Thoracic aorta endothelial cell (primary cell): ENCODE data around the gene FTCDNL1. TPM values are rescaled to one million over a fixed set of nuclear protein-coding genes. Genes with fewer than 3 reads are reported as not detected.

Experiments
- small RNA-seq: library from RNA; depleted of rRNA; stranded (forward); fragments of <200 nt; gene quantifications from one replicate; pipeline ENCODE3, GENCODE V24; 2012
- total RNA-seq: library from RNA; depleted of rRNA; stranded (reverse); fragments of >200 nt; gene quantifications from 2 replicates; pipeline ENCODE4 v1.2.3, GENCODE V29; 2012

The FTCDNL1 gene
- 1.2 and 1.7 TPM in 2 replicates for total RNA-seq

GRCh38 chr2:199850718-199851500 is at the start of gene FTCDNL1:
Gene FTCDNL1 (minus strand): TSS chr2:199851192. CDS start chr2:199848962, 2,230 bp downstream.

Small RNA genes within 50 kb of the gene (small RNA-seq; reads per million reads assigned to genes)
- gene AC108032.1 (not detected), gene RN7SL717P (not detected)

Other genes starting within 250 kb of the FTCDNL1 start
- gene C2orf69, start 60.1 kb upstream of the FTCDNL1 start, total RNA-seq, result 20.3 and 30.2 TPM in 2 replicates
- 12.4 and 13.6 TPM in 2 replicates for gene TYW5, start 104.3 kb upstream of the FTCDNL1 start, total RNA-seq
- 19.0 and 26.4 TPM in 2 replicates for gene MAIP1, start 104.4 kb upstream of the FTCDNL1 start, total RNA-seq